IMR-90 (cell line): ENCODE results near the gene SAMD7. TPM values are rescaled to one million over a fixed set of nuclear protein-coding genes. Genes with fewer than 3 reads are reported as not detected.

Source experiments
- ATAC-seq: fragments of 200-7000 bp; cut with Tn5 transposase; 2 replicates; pipeline ENCODE4 v1.9.1; 2020; ENCODE audit warnings: low read depth, mild to moderate bottlenecking, moderate library complexity
- BruUV-seq: library from RNA; stranded (reverse); fragments of 400-500 nt; replicated peaks from 2 replicates; lab custom pipeline; 2021; lab: Mats Ljungman, UMichigan
- CTCF ChIA-PET: fragments of 300-600 bp; formaldehyde crosslinking; extraction: SDS; loops from one replicate; lab custom pipeline; 2021; ENCODE audit warnings: antibody characterized with exemption; lab: Yijun Ruan, JAX
- POLR2A ChIA-PET: fragments of 300-600 bp; sonication (Branson Sonifier 250); formaldehyde crosslinking; loops from one replicate; lab custom pipeline; 2022; ENCODE audit warnings: antibody characterized with exemption; ENCODE audit not compliant: unreplicated experiment; lab: Charles Lee
- DNase-seq: peaks from one replicate; pipeline ENCODE4 v3.0.0; 2013
- H2AFZ ChIP-seq: replicated peaks from 2 replicates; pipeline ENCODE3; 2013; ENCODE audit warnings: low read length, mild to moderate bottlenecking; ENCODE audit not compliant: poor library complexity
- H2AK5ac ChIP-seq: 2 replicates; pipeline ENCODE4 v1.6.1; 2013; ENCODE audit warnings: low read depth, low read length, inconsistent platforms
- H2AK9ac ChIP-seq: replicated peaks from 2 replicates; pipeline ENCODE3; 2013; ENCODE audit warnings: mild to moderate bottlenecking, low read depth, low read length, moderate library complexity; ENCODE audit not compliant: poor library complexity
- H2BK120ac ChIP-seq: 2 replicates; pipeline ENCODE4 v1.6.1; 2013; ENCODE audit warnings: low read depth, low read length, inconsistent platforms
- H2BK15ac ChIP-seq: 3 replicates; pipeline ENCODE4 v1.6.1; 2013; ENCODE audit warnings: low read depth, low read length, inconsistent platforms
- H2BK20ac ChIP-seq: 2 replicates; pipeline ENCODE4 v1.6.1; 2013; ENCODE audit warnings: low read depth, mild to moderate bottlenecking, inconsistent platforms, low read length, moderate library complexity
- H2BK5ac ChIP-seq: 2 replicates; pipeline ENCODE4 v1.6.1; 2013; ENCODE audit warnings: mild to moderate bottlenecking, low read depth, low read length, inconsistent platforms; ENCODE audit not compliant: poor library complexity, severe bottlenecking
- H3K14ac ChIP-seq: replicated peaks from 2 replicates; pipeline ENCODE4 v1.6.1; 2013; ENCODE audit warnings: low read depth, low read length, inconsistent platforms
- H3K18ac ChIP-seq: 2 replicates; pipeline ENCODE4 v1.6.1; 2013; ENCODE audit warnings: low read depth, low read length, control low read depth
- H3K23ac ChIP-seq: 2 replicates; pipeline ENCODE4 v1.6.1; 2013; ENCODE audit warnings: low read depth, low read length, inconsistent platforms
- H3K27ac ChIP-seq: 2 replicates; pipeline ENCODE4 v1.5.1; 2013; ENCODE audit warnings: mild to moderate bottlenecking, control low read depth, low read length; ENCODE audit not compliant: insufficient read depth
- H3K27me3 ChIP-seq: 2 replicates; pipeline ENCODE4 v1.6.1; 2013; ENCODE audit warnings: low read length; ENCODE audit not compliant: control insufficient read depth, insufficient read depth
- H3K36me3 ChIP-seq: 2 replicates; pipeline ENCODE4 v1.6.1; 2013; ENCODE audit warnings: low read length, mixed read lengths; ENCODE audit not compliant: control insufficient read depth, insufficient read depth
- H3K4ac ChIP-seq: 2 replicates; pipeline ENCODE4 v1.6.1; 2013; ENCODE audit warnings: low read depth, low read length, inconsistent platforms
- H3K4me1 ChIP-seq: 2 replicates; pipeline ENCODE4 v1.6.1; 2013; ENCODE audit warnings: low read length, mixed read lengths; ENCODE audit not compliant: control insufficient read depth, insufficient read depth
- H3K4me2 ChIP-seq: 2 replicates; pipeline ENCODE4 v1.6.1; 2013; ENCODE audit warnings: low read depth, mild to moderate bottlenecking, control low read depth, low read length, moderate library complexity
- H3K4me3 ChIP-seq: 2 replicates; pipeline ENCODE4 v1.5.1; 2013; ENCODE audit warnings: low read depth, mild to moderate bottlenecking, control low read depth, low read length, moderate library complexity; ENCODE audit not compliant: insufficient read depth
- H3K56ac ChIP-seq: 2 replicates; pipeline ENCODE4 v1.6.1; 2013; ENCODE audit warnings: low read length, inconsistent platforms; ENCODE audit not compliant: insufficient read depth; ENCODE audit errors: extremely low read depth
- H3K79me1 ChIP-seq, 2 experiments: 2 replicates each; pipeline ENCODE4 v1.6.1; 2013; ENCODE audit warnings: low read length in 2 of 2, inconsistent platforms in 1 of 2, low read depth in 1 of 2
- H3K9ac ChIP-seq: 2 replicates; pipeline ENCODE4 v1.6.1; 2013; ENCODE audit warnings: low read depth, low read length, control low read depth
- H3K9me1 ChIP-seq: 2 replicates; pipeline ENCODE4 v1.6.1; 2013; ENCODE audit warnings: low read length, inconsistent platforms; ENCODE audit not compliant: insufficient read depth
- H3K9me3 ChIP-seq: 2 replicates; pipeline ENCODE4 v1.6.1; 2013; ENCODE audit warnings: low read length; ENCODE audit not compliant: control insufficient read depth, insufficient read depth
- H4K20me1 ChIP-seq: 2 replicates; pipeline ENCODE4 v1.6.1; 2013; ENCODE audit warnings: low read length, inconsistent platforms; ENCODE audit not compliant: insufficient read depth
- H4K5ac ChIP-seq: 2 replicates; pipeline ENCODE4 v1.6.1; 2013; ENCODE audit warnings: mild to moderate bottlenecking, low read depth, low read length, control low read depth
- H4K8ac ChIP-seq, 2 experiments: 2 replicates each; pipeline ENCODE4 v1.6.1; 2013; ENCODE audit warnings: low read depth in 2 of 2, low read length in 2 of 2, control low read depth in 1 of 2, inconsistent platforms in 1 of 2
- H4K91ac ChIP-seq: 2 replicates; pipeline ENCODE4 v1.6.1; 2013; ENCODE audit warnings: low read depth, low read length, inconsistent platforms; ENCODE audit not compliant: insufficient read depth
- BHLHE40 ChIP-seq: fragments of 150-350 bp; IDR thresholded peaks from 2 replicates; pipeline ENCODE4 v1.6.1; 2016; ENCODE audit warnings: mild to moderate bottlenecking, low read depth, low read length
- CEBPB ChIP-seq: IDR thresholded peaks from 2 replicates; pipeline ENCODE4 v1.6.1; 2012; ENCODE audit warnings: low read depth, low read length, improper control_type of control experiment
- CHD1 ChIP-seq: IDR thresholded peaks from 2 replicates; pipeline ENCODE4 v1.6.1; 2012; ENCODE audit warnings: low read depth, low read length, improper control_type of control experiment
- CTCF ChIP-seq: conservative IDR thresholded peaks from 2 replicates; pipeline ENCODE4 v1.5.1; 2012; ENCODE audit warnings: mild to moderate bottlenecking, low read depth, low read length, improper control_type of control experiment
- FOS ChIP-seq: fragments of 150-350 bp; IDR thresholded peaks from 2 replicates; pipeline ENCODE4 v1.6.1; 2016; ENCODE audit warnings: low read depth, low read length
- MAFK ChIP-seq: IDR thresholded peaks from 2 replicates; pipeline ENCODE4 v1.6.1; 2012; ENCODE audit warnings: low read depth, low read length, improper control_type of control experiment
- MAZ ChIP-seq: IDR thresholded peaks from 2 replicates; pipeline ENCODE4 v1.6.1; 2012; ENCODE audit warnings: low read depth, mild to moderate bottlenecking, low read length, improper control_type of control experiment, moderate library complexity, borderline replicate concordance
- MXI1 ChIP-seq: IDR thresholded peaks from 2 replicates; pipeline ENCODE4 v1.6.1; 2012; ENCODE audit warnings: low read depth, mild to moderate bottlenecking, low read length, moderate library complexity, borderline replicate concordance
- NFE2L2 ChIP-seq: fragments of 150-350 bp; IDR thresholded peaks from 2 replicates; pipeline ENCODE4 v1.6.1; 2016; ENCODE audit warnings: low read depth, mild to moderate bottlenecking, low read length
- POLR2A ChIP-seq: IDR thresholded peaks from 2 replicates; pipeline ENCODE4 v1.6.1; 2012; ENCODE audit warnings: mild to moderate bottlenecking, low read depth, low read length
- RAD21 ChIP-seq: IDR thresholded peaks from 2 replicates; pipeline ENCODE4 v1.6.1; 2012; ENCODE audit warnings: low read length, improper control_type of control experiment
- RCOR1 ChIP-seq: IDR thresholded peaks from 2 replicates; pipeline ENCODE4 v1.6.1; 2012; ENCODE audit warnings: mild to moderate bottlenecking, low read length, improper control_type of control experiment; ENCODE audit not compliant: insufficient replicate concordance
- RFX5 ChIP-seq: IDR thresholded peaks from 2 replicates; pipeline ENCODE4 v1.8.0; 2012; ENCODE audit warnings: low read depth, mild to moderate bottlenecking, low read length, moderate library complexity
- SMC3 ChIP-seq: fragments of 150-350 bp; IDR thresholded peaks from 2 replicates; pipeline ENCODE4 v1.6.1; 2016; ENCODE audit warnings: low read depth, mild to moderate bottlenecking, antibody characterized with exemption, low read length, moderate library complexity
- USF2 ChIP-seq: fragments of 150-350 bp; IDR thresholded peaks from 2 replicates; pipeline ENCODE4 v1.6.1; 2017; ENCODE audit warnings: mild to moderate bottlenecking, antibody characterized with exemption, low read length, low read depth
- WGBS, 2 experiments: methylation state at CpG; one replicate each; pipeline versions ENCODE4 v1.1.5 to v1.1.7; 2013; ENCODE audit warnings: missing lambda C conversion rate in 2 of 2; ENCODE audit not compliant: insufficient read length in 1 of 2; ENCODE audit errors: extremely low coverage in 2 of 2; 5-methylcytosine and 5-hydroxymethylcytosine counted together
- dilution Hi-C: fragments of 300-500 bp; cut with HindIII; formaldehyde crosslinking; loops from one replicate; pipeline ENCODE4 v1.14.3; 2018; ENCODE audit warnings: low sequenced_read_pairs; ENCODE audit not compliant: unreplicated experiment
- in situ Hi-C: fragments of 300-500 bp; cut with MboI; formaldehyde crosslinking; loops from 3 replicates; pipeline ENCODE4 v1.14.3; 2019; ENCODE audit warnings: low sequenced_read_pairs, inconsistent platforms, mixed read lengths
- intact Hi-C: fragments of 100-400 bp; cut with micrococcal nuclease; formaldehyde crosslinking; loops from 2 replicates; pipeline ENCODE4 v1.10.0; 2022
- polyA plus RNA-seq, 3 experiments: library from polyadenylated mRNA; depleted of rRNA; stranded (reverse); fragments of >200 nt; gene quantifications; 2 replicates each; pipeline ENCODE4 v1.2.3, GENCODE V29; 2012; ENCODE audit warnings: low replicate concordance in 1 of 3
- total RNA-seq: library from RNA; depleted of rRNA; stranded (reverse); fragments of >200 nt; gene quantifications from 2 replicates; pipeline ENCODE4 v1.2.3, GENCODE V29; 2012
- TF ChIP-seq, protein P1 (sequence below): fragments of 150-350 bp; IDR thresholded peaks from 2 replicates; pipeline ENCODE4 v1.6.1; 2016; ENCODE audit warnings: low read depth, mild to moderate bottlenecking, low read length, moderate library complexity, borderline replicate concordance

SAMD7 gene
- total and polyA plus RNA-seq, 2 of the 4 experiments (the other 2 are of a cell fraction), result not detected

DNA sequence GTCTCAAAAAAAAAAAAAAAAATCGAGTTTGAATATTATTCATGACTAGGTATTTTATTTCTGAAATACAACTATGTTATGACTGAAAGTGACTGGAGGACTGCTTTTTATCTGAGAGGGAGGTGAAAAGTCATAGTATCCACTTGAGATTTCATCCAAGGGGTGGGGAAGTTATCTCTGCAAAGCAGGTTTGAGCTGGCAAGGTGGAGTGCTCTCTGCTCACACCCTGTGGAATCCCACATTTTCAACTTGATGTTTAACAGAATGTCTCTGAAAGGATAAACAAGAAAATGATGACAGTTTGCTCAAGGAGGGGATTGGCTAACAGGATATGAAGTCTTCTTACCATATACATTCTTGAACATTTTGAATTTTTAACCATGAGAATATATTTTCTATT is 27.9 kb downstream of the SAMD7 start:
- ATAC-seq (no peak), DNase-seq (no peak)
- H2AFZ ChIP-seq, result no peak overlapping the region
- no peak overlapping the region for H2BK5ac ChIP-seq
- H2AK5ac ChIP-seq, result no peak overlapping the region
- no peaks in the 10 kb centered on the region for H3K79me1 ChIP-seq
- no peak overlapping the region for H2BK20ac ChIP-seq
- no CpG with 5 or more reads among the region's 1 CpG for WGBS, 2 experiments
- no peak overlapping the region for H2BK15ac ChIP-seq
- H3K56ac ChIP-seq, result no peak overlapping the region
- H4K91ac ChIP-seq, result no peak overlapping the region
- peaks cover 22% of the 10 kb centered on the region for H3K27me3 ChIP-seq
- TF ChIP-seq FOS (no peak), MXI1 (no peak), CTCF (no peak), CEBPB (no peak), CHD1 (no peak), MAZ (no peak), SMC3 (no peak), NFE2L2 (no peak), USF2 (no peak), POLR2A (no peak), RCOR1 (no peak), RAD21 (no peak), RFX5 (no peak), BHLHE40 (no peak), MAFK (no peak)
- TF ChIP-seq, protein P1, sequence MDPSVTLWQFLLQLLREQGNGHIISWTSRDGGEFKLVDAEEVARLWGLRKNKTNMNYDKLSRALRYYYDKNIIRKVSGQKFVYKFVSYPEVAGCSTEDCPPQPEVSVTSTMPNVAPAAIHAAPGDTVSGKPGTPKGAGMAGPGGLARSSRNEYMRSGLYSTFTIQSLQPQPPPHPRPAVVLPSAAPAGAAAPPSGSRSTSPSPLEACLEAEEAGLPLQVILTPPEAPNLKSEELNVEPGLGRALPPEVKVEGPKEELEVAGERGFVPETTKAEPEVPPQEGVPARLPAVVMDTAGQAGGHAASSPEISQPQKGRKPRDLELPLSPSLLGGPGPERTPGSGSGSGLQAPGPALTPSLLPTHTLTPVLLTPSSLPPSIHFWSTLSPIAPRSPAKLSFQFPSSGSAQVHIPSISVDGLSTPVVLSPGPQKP, result no peak
- no peak overlapping the region for H2AK9ac ChIP-seq
- H3K14ac ChIP-seq, result no peak overlapping the region
- ChIA-PET POLR2A (interaction anchor here (0.9 kb wide), 1 partner anchor 10 kb away, joined by 3 read pairs; no protein-coding TSS in a partner anchor), CTCF (interaction anchor here (0.7 kb wide), 1 partner anchor 806 kb away, joined by 3 read pairs; no protein-coding TSS in a partner anchor)
- in situ Hi-C loops, result no loop called here
- no peak overlapping the region for H4K8ac ChIP-seq
- H3K36me3 ChIP-seq, result no peaks in the 10 kb centered on the region
- dilution Hi-C loops, result no loop called here
- H3K4ac ChIP-seq, result no peak overlapping the region
- no peak overlapping the region for H3K9ac ChIP-seq
- no peaks in the 10 kb centered on the region for H3K9me3 ChIP-seq
- no peak overlapping the region for H3K4me3 ChIP-seq
- intact Hi-C loops, result no loop called here
- no peaks in the 10 kb centered on the region for H4K20me1 ChIP-seq
- BruUV-seq, result no TSS peak
- H3K27ac ChIP-seq, result no peak overlapping the region
- H2BK120ac ChIP-seq, result no peak overlapping the region
- H3K9me1 ChIP-seq, result no peaks in the 10 kb centered on the region
- H3K4me1 ChIP-seq, result no peaks in the 10 kb centered on the region
- no peak overlapping the region for H3K4me2 ChIP-seq
- H3K23ac ChIP-seq, result no peak overlapping the region
- H3K18ac ChIP-seq, result no peak overlapping the region
- H4K5ac ChIP-seq, result no peak overlapping the region
